GM23248 (cell line): Measurements from ENCODE around the gene FUBP1. TPM values are rescaled to one million over a fixed set of nuclear protein-coding genes. Genes with fewer than 3 reads are reported as not detected.
"Not testable (repeated sequence)": the region's sequence is repeated elsewhere in the genome, so short reads cannot be mapped to it uniquely, and the experiment has no call there.

ENCODE experiments used
- DNase-seq: peaks from one replicate; pipeline ENCODE4 v3.0.0-alpha.2; 2015
- H2AFZ ChIP-seq: fragments of 200-600 bp; sonication (generic); 2 replicates; pipeline ENCODE4 v1.6.1; 2016; ENCODE audit warnings: antibody characterized with exemption
- H3F3A ChIP-seq: fragments of 200-600 bp; sonication (generic); 2 replicates; pipeline ENCODE4 v1.6.1; 2016; ENCODE audit warnings: mild to moderate bottlenecking, antibody characterized with exemption, mixed run types; ENCODE audit not compliant: insufficient read depth
- H3K27ac ChIP-seq: fragments of 200-600 bp; sonication (generic); 2 replicates; pipeline ENCODE4 v1.5.1; 2016; ENCODE audit warnings: mild to moderate bottlenecking
- H3K27me3 ChIP-seq: fragments of 200-600 bp; sonication (generic); replicated peaks from 2 replicates; pipeline ENCODE4 v1.6.1; 2016; ENCODE audit warnings: mild to moderate bottlenecking; ENCODE audit not compliant: insufficient read depth
- H3K36me3 ChIP-seq: fragments of 200-600 bp; sonication (generic); 2 replicates; pipeline ENCODE4 v1.6.1; 2016; ENCODE audit warnings: low read depth, mild to moderate bottlenecking
- H3K4me1 ChIP-seq: fragments of 200-600 bp; sonication (generic); 2 replicates; pipeline ENCODE4 v1.6.1; 2016; ENCODE audit warnings: mild to moderate bottlenecking; ENCODE audit not compliant: insufficient read depth
- H3K4me2 ChIP-seq: fragments of 200-600 bp; sonication (generic); one replicate; pipeline ENCODE4 v1.6.1; 2016; ENCODE audit warnings: mild to moderate bottlenecking; ENCODE audit not compliant: unreplicated experiment
- H3K4me3 ChIP-seq: fragments of 200-600 bp; sonication (generic); 2 replicates; pipeline ENCODE4 v1.5.1; 2016; ENCODE audit warnings: mild to moderate bottlenecking
- H3K79me2 ChIP-seq: fragments of 200-600 bp; sonication (generic); 2 replicates; pipeline ENCODE4 v1.6.1; 2016; ENCODE audit warnings: mild to moderate bottlenecking; ENCODE audit not compliant: insufficient read depth
- H3K9ac ChIP-seq: fragments of 200-600 bp; sonication (generic); 2 replicates; pipeline ENCODE4 v1.6.1; 2016; ENCODE audit warnings: mild to moderate bottlenecking
- H3K9me2 ChIP-seq: fragments of 200-600 bp; sonication (generic); 2 replicates; pipeline ENCODE4 v1.6.1; 2016; ENCODE audit warnings: mixed run types, mild to moderate bottlenecking, moderate library complexity; ENCODE audit not compliant: insufficient read depth
- H3K9me3 ChIP-seq: fragments of 200-600 bp; sonication (generic); one replicate; pipeline ENCODE4 v1.6.1; 2017; ENCODE audit warnings: low read depth
- H4K20me1 ChIP-seq: fragments of 200-600 bp; sonication (generic); 2 replicates; pipeline ENCODE4 v1.6.0; 2016; ENCODE audit not compliant: insufficient read depth
- EZH2 ChIP-seq: fragments of 200-600 bp; sonication (generic); IDR thresholded peaks from 2 replicates; pipeline ENCODE4 v1.6.1; 2018; ENCODE audit warnings: antibody characterized with exemption, mild to moderate bottlenecking; ENCODE audit not compliant: insufficient read depth, poor library complexity, severe bottlenecking
- EZH2phosphoT487 ChIP-seq: fragments of 200-600 bp; sonication (generic); IDR thresholded peaks from 2 replicates; pipeline ENCODE4 v1.6.1; 2018; ENCODE audit warnings: antibody characterized with exemption, moderate library complexity, mild to moderate bottlenecking, low read depth; ENCODE audit not compliant: insufficient read depth
- WGBS, 2 experiments: methylation state at CpG; one replicate each; pipeline ENCODE4 v1.1.6; 2015 to 2017; ENCODE audit warnings: low lambda C conversion rate in 2 of 2, low coverage in 1 of 2; ENCODE audit errors: missing lambda C conversion rate in 2 of 2; 5-methylcytosine and 5-hydroxymethylcytosine counted together
- in situ Hi-C: fragments of 300-500 bp; cut with MboI; formaldehyde crosslinking; loops from 2 replicates; pipeline ENCODE4 v1.15.0; 2020
- polyA plus RNA-seq: library from polyadenylated mRNA; unstranded; fragments of >200 nt; fragmentation: Nextera tagmentation; extraction: Ambion mirVana; gene quantifications from 2 replicates; pipeline ENCODE4 v1.2.1, GENCODE V29; 2016
- total RNA-seq: library from RNA; depleted of rRNA; stranded (reverse); fragments of >200 nt; shearing (Covaris generic); gene quantifications from 2 replicates; pipeline ENCODE4 v1.2.3, GENCODE V29; 2014

Gene FUBP1
- total and polyA plus RNA-seq, 2 experiments from 2014 or later = 52.2 to 59.1 TPM

- Histone ChIP-seq H3K79me2 (peaks cover 7% of the 10 kb centered on the region), H3F3A (peaks cover 36% of the 10 kb centered on the region), H3K9me3 (no peaks in the 10 kb centered on the region), H3K4me2 (peak overlapping the region; percentile 70), H3K4me3 (0 out of 2 replicates have a peak overlapping the region, but pooled peaks have one; percentile 3), H3K4me1 (peaks cover 17% of the 10 kb centered on the region), H3K27me3 (no peaks in the 10 kb centered on the region), H3K9me2 (no peaks in the 10 kb centered on the region), H3K27ac (peak overlapping the region; percentile 36), H4K20me1 (no peaks in the 10 kb centered on the region), H3K36me3 (peaks cover 56% of the 10 kb centered on the region), H2AFZ (no peak overlapping the region), H3K9ac (no peak overlapping the region)
- DNase-seq = peak; percentile 55
- TF ChIP-seq EZH2phosphoT487 (no peak), EZH2 (no peak)
- in situ Hi-C loops = no loop called here
- 4 to 16% methylated on average over 1 of the region's 1 CpG for WGBS, 2 experiments
Observed at GRCh38 chr1:77925518-77925917, 53.4 kb downstream of the FUBP1 start.

GRCh38 chr1:77918918-77919317 is 60.0 kb downstream of the FUBP1 start:
- H3K4me2 ChIP-seq, H3K27ac ChIP-seq, in situ Hi-C loops, H3K4me1 ChIP-seq, H4K20me1 ChIP-seq, H3K9me2 ChIP-seq, H3K27me3 ChIP-seq, H3K4me3 ChIP-seq, H3K9ac ChIP-seq, DNase-seq, H3K9me3 ChIP-seq, H2AFZ ChIP-seq, H3F3A ChIP-seq: not testable (repeated sequence)
- peaks cover 43% of the 10 kb centered on the region for H3K36me3 ChIP-seq
- H3K79me2 ChIP-seq = peaks cover 40% of the 10 kb centered on the region
- 88 to 90% methylated on average over 5 of the region's 5 CpGs for WGBS, 2 experiments

- WGBS, 2 experiments = 70 to 74% methylated on average over 4 of the region's 4 CpGs
- H3K27me3 ChIP-seq = no peaks in the 10 kb centered on the region
- H3K4me1 ChIP-seq = no peaks in the 10 kb centered on the region
- no peaks in the 10 kb centered on the region for H3K9me2 ChIP-seq
- DNase-seq = no peak
- 0 out of 2 replicates have a peak, but pooled peaks cover 2% of the 10 kb centered on the region for H3K36me3 ChIP-seq
- no peaks in the 10 kb centered on the region for H3F3A ChIP-seq
- peaks cover 99% of the 10 kb centered on the region for H3K79me2 ChIP-seq
- H3K27ac ChIP-seq = no peak overlapping the region
- no peaks in the 10 kb centered on the region for H3K9me3 ChIP-seq
- TF ChIP-seq EZH2phosphoT487 = no peak
- TF ChIP-seq EZH2 = no peak
- H2AFZ ChIP-seq = no peak overlapping the region
- H4K20me1 ChIP-seq = 0 out of 2 replicates have a peak, but pooled peaks cover 3% of the 10 kb centered on the region
- no peak overlapping the region for H3K4me3 ChIP-seq
- no peak overlapping the region for H3K9ac ChIP-seq
- in situ Hi-C loops = no loop called here
- H3K4me2 ChIP-seq = no peak overlapping the region
Observed at GRCh38 chr1:77910116-77910515, 68.8 kb downstream of the FUBP1 start.

DNA sequence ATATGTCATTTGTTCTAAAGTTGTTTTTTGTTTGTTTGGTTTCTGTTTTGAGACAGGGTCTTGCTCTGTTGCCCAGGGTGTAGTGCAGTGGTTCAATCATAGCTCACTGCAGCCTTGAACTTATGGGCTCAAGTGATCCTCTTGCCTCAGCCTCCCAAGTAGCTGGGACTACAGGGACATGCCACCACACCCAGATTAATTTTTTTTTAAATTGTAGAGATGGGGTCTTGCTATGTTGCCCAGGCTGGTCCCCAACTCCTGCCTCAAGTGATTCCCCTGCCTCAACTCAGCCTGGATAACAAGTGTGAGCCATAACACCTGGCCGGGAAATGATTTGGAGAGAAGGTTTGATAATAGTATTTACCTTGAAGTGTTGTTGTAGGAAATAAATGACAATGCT is 72.2 kb downstream of the FUBP1 start:
- no peak for DNase-seq
- H3K4me1 ChIP-seq = no peaks in the 10 kb centered on the region
- H2AFZ ChIP-seq = no peak overlapping the region
- no peak overlapping the region for H3K9ac ChIP-seq
- H3K9me3 ChIP-seq = no peaks in the 10 kb centered on the region
- H3F3A ChIP-seq = no peaks in the 10 kb centered on the region
- H3K4me3 ChIP-seq = no peak overlapping the region
- H3K9me2 ChIP-seq = no peaks in the 10 kb centered on the region
- peaks cover 100% of the 10 kb centered on the region for H3K79me2 ChIP-seq
- H3K27me3 ChIP-seq = no peaks in the 10 kb centered on the region
- H3K4me2 ChIP-seq = no peak overlapping the region
- TF ChIP-seq EZH2phosphoT487 (no peak), EZH2 (no peak)
- in situ Hi-C loops = no loop called here
- H3K27ac ChIP-seq = no peak overlapping the region
- peaks cover 6% of the 10 kb centered on the region; the same call in 1 of the 2 replicates for H3K36me3 ChIP-seq
- peaks cover 6% of the 10 kb centered on the region; the same call in 1 of the 2 replicates for H4K20me1 ChIP-seq
- WGBS, 2 experiments = 22 to 42% methylated on average over 1 of the region's 1 CpG
